K562 (cell line): Measurements from ENCODE around the gene DARS1. TPM values are rescaled to one million over a fixed set of nuclear protein-coding genes. Genes with fewer than 3 reads are reported as not detected.

Experiments used
- ATF7 ChIP-seq: fragments of 450-650 bp; IDR thresholded peaks from 2 replicates; pipeline ENCODE4 v1.7.1; 2014; ENCODE audit warnings: mild to moderate bottlenecking, moderate library complexity
- CBX5 ChIP-seq: IDR thresholded peaks from 2 replicates; pipeline ENCODE4 v1.6.1; 2014; ENCODE audit warnings: low read depth, borderline replicate concordance
- DACH1 ChIP-seq: fragments of 450-650 bp; IDR thresholded peaks from 2 replicates; pipeline ENCODE4 v1.6.1; 2018; ENCODE audit not compliant: partially characterized antibody
- ESRRB ChIP-seq: fragments of 250-450 bp; sonication (Bioruptor Pico); IDR thresholded peaks from 2 replicates; pipeline ENCODE4 v1.5.0; 2020; ENCODE audit warnings: mild to moderate bottlenecking, moderate library complexity, borderline replicate concordance
- FUS ChIP-seq: fragments of 200-400 bp; formaldehyde crosslinking; optimal IDR thresholded peaks from 2 replicates; pipeline ENCODE3; 2017; ENCODE audit warnings: low read depth, low read length
- HNRNPH1 ChIP-seq: fragments of 200-400 bp; formaldehyde crosslinking; optimal IDR thresholded peaks from 2 replicates; pipeline ENCODE3; 2017; ENCODE audit warnings: low read depth, mild to moderate bottlenecking, low read length, moderate library complexity
- KLF10 ChIP-seq: fragments of 250-450 bp; sonication (Bioruptor Pico); IDR thresholded peaks from 2 replicates; pipeline ENCODE4 v1.6.1; 2021; ENCODE audit warnings: matching md5 sums
- MYNN ChIP-seq, 2 experiments: sonication (generic); formaldehyde crosslinking in 1 of 2; IDR thresholded peaks; 2 replicates each; pipeline versions ENCODE4 v1.5.0 to v1.6.1; 2016 to 2020; ENCODE audit warnings: antibody characterized with exemption in 1 of 2, missing genetic modification reagents in 1 of 2
- NCOA1 ChIP-seq: fragments of 450-650 bp; IDR thresholded peaks from 2 replicates; pipeline ENCODE4 v1.6.1; 2016; ENCODE audit warnings: low read depth
- NFXL1 ChIP-seq: fragments of 450-650 bp; formaldehyde crosslinking; IDR thresholded peaks from 2 replicates; pipeline ENCODE4 v1.4.0; 2021; ENCODE audit warnings: mild to moderate bottlenecking
- PCBP2 ChIP-seq: fragments of 200-400 bp; formaldehyde crosslinking; IDR thresholded peaks from 2 replicates; pipeline ENCODE4 v1.6.1; 2018; ENCODE audit warnings: low read length, low read depth, mild to moderate bottlenecking, moderate library complexity; ENCODE audit not compliant: poor library complexity, severe bottlenecking
- SNRNP70 ChIP-seq: fragments of 200-400 bp; formaldehyde crosslinking; optimal IDR thresholded peaks from 2 replicates; pipeline ENCODE3; 2017; ENCODE audit warnings: low read depth, low read length
- SRSF3 ChIP-seq: fragments of 200-400 bp; formaldehyde crosslinking; IDR thresholded peaks from 2 replicates; pipeline ENCODE4 v1.6.1; 2016; ENCODE audit warnings: mild to moderate bottlenecking, low read length, moderate library complexity; ENCODE audit not compliant: insufficient read depth
- TBL1XR1 ChIP-seq, 2 experiments: IDR thresholded peaks; 2 replicates each; pipeline ENCODE4 v1.6.1; 2012; ENCODE audit warnings: improper control_type of control experiment in 2 of 2, low read length in 2 of 2, mild to moderate bottlenecking in 1 of 2
- WHSC1 ChIP-seq: IDR thresholded peaks from one replicate; pipeline ENCODE4 v1.6.1; 2012; ENCODE audit warnings: low read length, control low read depth, inconsistent platforms
- XRCC3 ChIP-seq: fragments of 450-650 bp; IDR thresholded peaks from 2 replicates; pipeline ENCODE4 v1.6.1; 2017; ENCODE audit warnings: mild to moderate bottlenecking, moderate library complexity
- ZFP30 ChIP-seq: fragments of 250-450 bp; sonication (Bioruptor Pico); IDR thresholded peaks from 2 replicates; pipeline ENCODE4 v1.8.0; 2022; ENCODE audit warnings: moderate library complexity, mild to moderate bottlenecking, inconsistent platforms, borderline replicate concordance
- ZFPM2 ChIP-seq: fragments of 250-450 bp; sonication (Bioruptor Pico); IDR thresholded peaks from 2 replicates; pipeline ENCODE4 v1.5.1; 2022; ENCODE audit warnings: mild to moderate bottlenecking
- ZNF407 ChIP-seq: fragments of 450-650 bp; IDR thresholded peaks from 2 replicates; pipeline ENCODE4 v1.6.1; 2016; ENCODE audit warnings: low read depth
- ZNF445 ChIP-seq: fragments of 250-450 bp; sonication (Bioruptor Pico); IDR thresholded peaks from 2 replicates; pipeline ENCODE4 v1.4.0; 2020; ENCODE audit warnings: low read depth, mild to moderate bottlenecking, moderate library complexity
- ZNF695 ChIP-seq: fragments of 450-650 bp; formaldehyde crosslinking; IDR thresholded peaks from 2 replicates; pipeline ENCODE4 v1.4.0; 2020; ENCODE audit warnings: mild to moderate bottlenecking, moderate library complexity
- polyA plus RNA-seq, 8 experiments: library from polyadenylated mRNA; depleted of rRNA in 4 of 8; stranded (reverse) in 5 of 8; unstranded in 3 of 8; fragments of >200 nt; fragmentation: Nextera tagmentation in 2 of 8; fragmentation: Illumina TruSeq in 1 of 8; extraction: Ambion mirVana in 2 of 8; extraction: Trizol in 1 of 8; gene quantifications; 2 replicates each; pipeline versions ENCODE4 v1.2.1 to v1.2.3, GENCODE V29; 2011 to 2014; ENCODE audit warnings: inconsistent platforms in 1 of 8, missing spikeins in 1 of 8
- total RNA-seq, 7 experiments: library from RNA; depleted of rRNA in 6 of 7; stranded (reverse); fragments of >200 nt in 6 of 7; fragmentation: Illumina TruSeq in 2 of 7; extraction: Trizol in 2 of 7; gene quantifications; 2 replicates each; pipeline versions ENCODE4 v1.2.1 to v1.2.3, GENCODE V29; 2011 to 2021; ENCODE audit warnings: low replicate concordance in 1 of 7
- TF ChIP-seq, protein P1 (sequence below): fragments of 250-450 bp; sonication (Bioruptor Pico); IDR thresholded peaks from 2 replicates; pipeline ENCODE4 v1.5.0; 2020; ENCODE audit warnings: mild to moderate bottlenecking

DARS1 gene
- total and polyA plus RNA-seq, 9 of the 15 experiments (the other 6 are each of a cell fraction or from before 2014, with no cell fraction given), result 91.5 to 239 (median 98.0) TPM

GRCh38 chr2:135876066-135876711 lies 109.2 kb downstream of the DARS1 start, which contains the start of gene MCM6 (continued):
- TF ChIP-seq FUS, result no peak
- no peak for TF ChIP-seq ZNF445 (CRISPR knock-in tag)
- no peak for TF ChIP-seq MYNN (IDR thresholded peaks at IDR 0.05)
- TF ChIP-seq MYNN (CRISPR knock-in tag; IDR thresholded peaks at IDR 0.05), result no peak
- TF ChIP-seq XRCC3, result no peak
- TF ChIP-seq SRSF3, result no peak
- no peak for TF ChIP-seq WHSC1
- no peak for TF ChIP-seq TBL1XR1 (IDR thresholded peaks at IDR 0.05; ENCODE audit: low read length in 2 of 2)
- no peak for TF ChIP-seq ZFP30 (CRISPR knock-in tag)
- no peak for TF ChIP-seq ZNF407
- TF ChIP-seq, protein P1, sequence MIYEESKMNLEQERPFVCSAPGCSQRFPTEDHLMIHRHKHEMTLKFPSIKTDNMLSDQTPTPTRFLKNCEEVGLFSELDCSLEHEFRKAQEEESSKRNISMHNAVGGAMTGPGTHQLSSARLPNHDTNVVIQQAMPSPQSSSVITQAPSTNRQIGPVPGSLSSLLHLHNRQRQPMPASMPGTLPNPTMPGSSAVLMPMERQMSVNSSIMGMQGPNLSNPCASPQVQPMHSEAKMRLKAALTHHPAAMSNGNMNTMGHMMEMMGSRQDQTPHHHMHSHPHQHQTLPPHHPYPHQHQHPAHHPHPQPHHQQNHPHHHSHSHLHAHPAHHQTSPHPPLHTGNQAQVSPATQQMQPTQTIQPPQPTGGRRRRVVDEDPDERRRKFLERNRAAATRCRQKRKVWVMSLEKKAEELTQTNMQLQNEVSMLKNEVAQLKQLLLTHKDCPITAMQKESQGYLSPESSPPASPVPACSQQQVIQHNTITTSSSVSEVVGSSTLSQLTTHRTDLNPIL (CRISPR knock-in tag), result no peak
- no peak for TF ChIP-seq CBX5
- no peak for TF ChIP-seq PCBP2
- TF ChIP-seq DACH1, result no peak
- TF ChIP-seq ZFPM2, result no peak
- TF ChIP-seq ZNF695, result no peak
- TF ChIP-seq HNRNPH1, result no peak
- no peak for TF ChIP-seq ESRRB (CRISPR knock-in tag)
- no peak for TF ChIP-seq NCOA1
- no peak for TF ChIP-seq SNRNP70
- no peak for TF ChIP-seq KLF10 (CRISPR knock-in tag)
- TF ChIP-seq NFXL1, result no peak
- peak; percentile 60 for TF ChIP-seq ATF7
